ENCODE results near the gene RAB11FIP3.

GRCh38 chr16:564690-565418 lies 139.4 kb downstream of the RAB11FIP3 start:
- no peak for TF ChIP-seq CTCF (IDR thresholded peaks at IDR 0.05)
- TF ChIP-seq SREBF2 (IDR thresholded peaks at IDR 0.05): no peak
- no peak for TF ChIP-seq EP300 (IDR thresholded peaks at IDR 0.05)

Measured in A549 (cell line).